ENCODE results near the gene TRIM27.

DNA sequence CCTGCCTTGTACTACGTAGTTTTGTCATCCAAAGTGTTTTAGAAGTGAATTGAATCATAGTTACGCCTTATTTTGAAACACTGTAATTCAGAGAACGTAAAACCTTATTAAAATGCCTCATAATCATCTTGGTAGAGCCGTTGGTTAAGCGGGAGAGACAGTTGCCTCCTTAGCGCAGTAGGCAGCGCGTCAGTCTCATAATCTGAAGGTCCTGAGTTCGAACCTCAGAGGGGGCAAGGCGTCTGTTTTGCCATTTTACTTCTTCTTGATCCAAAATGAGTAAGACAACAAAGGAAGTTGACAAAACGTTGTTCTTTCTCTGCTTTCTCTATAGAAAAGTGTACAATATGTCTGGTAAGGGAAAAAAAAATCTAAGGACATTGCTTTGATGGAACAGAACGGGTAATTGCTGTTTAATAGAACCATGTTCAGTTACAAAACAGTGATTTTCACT is 20.7 kb upstream of the TRIM27 start:
- TF ChIP-seq, protein P1, sequence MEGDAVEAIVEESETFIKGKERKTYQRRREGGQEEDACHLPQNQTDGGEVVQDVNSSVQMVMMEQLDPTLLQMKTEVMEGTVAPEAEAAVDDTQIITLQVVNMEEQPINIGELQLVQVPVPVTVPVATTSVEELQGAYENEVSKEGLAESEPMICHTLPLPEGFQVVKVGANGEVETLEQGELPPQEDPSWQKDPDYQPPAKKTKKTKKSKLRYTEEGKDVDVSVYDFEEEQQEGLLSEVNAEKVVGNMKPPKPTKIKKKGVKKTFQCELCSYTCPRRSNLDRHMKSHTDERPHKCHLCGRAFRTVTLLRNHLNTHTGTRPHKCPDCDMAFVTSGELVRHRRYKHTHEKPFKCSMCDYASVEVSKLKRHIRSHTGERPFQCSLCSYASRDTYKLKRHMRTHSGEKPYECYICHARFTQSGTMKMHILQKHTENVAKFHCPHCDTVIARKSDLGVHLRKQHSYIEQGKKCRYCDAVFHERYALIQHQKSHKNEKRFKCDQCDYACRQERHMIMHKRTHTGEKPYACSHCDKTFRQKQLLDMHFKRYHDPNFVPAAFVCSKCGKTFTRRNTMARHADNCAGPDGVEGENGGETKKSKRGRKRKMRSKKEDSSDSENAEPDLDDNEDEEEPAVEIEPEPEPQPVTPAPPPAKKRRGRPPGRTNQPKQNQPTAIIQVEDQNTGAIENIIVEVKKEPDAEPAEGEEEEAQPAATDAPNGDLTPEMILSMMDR (IDR thresholded peaks at IDR 0.05) = no peak
- TF ChIP-seq POLR2AphosphoS5 (IDR thresholded peaks at IDR 0.05) = peak in 2 of 3 donors; percentile 16 to 20
- TF ChIP-seq POLR2A (IDR thresholded peaks at IDR 0.05) = no peak
